Panc1 (cell line): ENCODE results near the gene POLA1. TPM values are rescaled to one million over a fixed set of nuclear protein-coding genes. Genes with fewer than 3 reads are reported as not detected.

Experiments used
- ATAC-seq: fragments of 200-7000 bp; cut with Tn5 transposase; 2 replicates; pipeline ENCODE4 v1.9.1; 2020; ENCODE audit warnings: mild to moderate bottlenecking, moderate library complexity
- BruUV-seq: library from RNA; stranded (reverse); fragments of 400-500 nt; replicated peaks from 2 replicates; lab custom pipeline; 2021; lab: Mats Ljungman, UMichigan
- CTCF ChIA-PET: fragments of 300-600 bp; sonication (Branson Sonifier 250); formaldehyde crosslinking; loops from one replicate; lab custom pipeline; 2022; ENCODE audit warnings: antibody characterized with exemption; lab: Charles Lee
- POLR2A ChIA-PET: fragments of 300-600 bp; sonication (Branson Sonifier 250); formaldehyde crosslinking; loops from one replicate; lab custom pipeline; 2022; ENCODE audit warnings: antibody characterized with exemption; lab: Charles Lee
- DNase-seq: peaks from one replicate; pipeline ENCODE4 v3.0.0-alpha.2; 2010; ENCODE audit warnings: low read depth, low spot score
- H3K27ac ChIP-seq: 2 replicates; pipeline ENCODE4 v1.5.1; 2011; ENCODE audit warnings: mild to moderate bottlenecking, low read length, inconsistent platforms
- H3K27me3 ChIP-seq: fragments of 200-500 bp; sonication (Bioruptor generic); 2 replicates; pipeline ENCODE4 v1.6.0; 2014; ENCODE audit warnings: low read length, inconsistent platforms; ENCODE audit not compliant: control insufficient read depth, insufficient read depth
- H3K36me3 ChIP-seq: fragments of 200-500 bp; sonication (Bioruptor generic); 2 replicates; pipeline ENCODE4 v1.5.1; 2014; ENCODE audit warnings: inconsistent platforms, mild to moderate bottlenecking, low read length, moderate library complexity; ENCODE audit not compliant: control insufficient read depth, insufficient read depth
- H3K4me1 ChIP-seq: 2 replicates; pipeline ENCODE4 v1.5.1; 2011; ENCODE audit warnings: inconsistent platforms, mild to moderate bottlenecking, low read length, moderate library complexity; ENCODE audit not compliant: control insufficient read depth, insufficient read depth
- H3K4me3 ChIP-seq, 2 experiments: 2 replicates each; pipeline ENCODE4 v1.5.1; 2011 to 2012; ENCODE audit warnings: low read depth in 2 of 2, low read length in 2 of 2, mild to moderate bottlenecking in 2 of 2, inconsistent platforms in 1 of 2, moderate library complexity in 1 of 2
- H3K9me3 ChIP-seq: fragments of 200-500 bp; sonication (Bioruptor generic); 2 replicates; pipeline ENCODE4 v1.5.1; 2014; ENCODE audit warnings: low read depth, mild to moderate bottlenecking, inconsistent platforms, low read length, moderate library complexity; ENCODE audit not compliant: control insufficient read depth, insufficient read depth
- POLR2AphosphoS5 ChIP-seq: IDR thresholded peaks from 2 replicates; pipeline ENCODE4 v1.6.1; 2012; ENCODE audit warnings: mild to moderate bottlenecking, low read depth, low read length, moderate library complexity
- SIN3A ChIP-seq: IDR thresholded peaks from 2 replicates; pipeline ENCODE4 v1.6.1; 2012; ENCODE audit warnings: low read depth, mild to moderate bottlenecking, low read length, moderate library complexity, borderline replicate concordance; ENCODE audit not compliant: insufficient read depth
- TCF7L2 ChIP-seq: IDR thresholded peaks from 2 replicates; pipeline ENCODE4 v1.6.1; 2011; ENCODE audit warnings: mild to moderate bottlenecking, low read depth, low read length, inconsistent platforms
- in situ Hi-C: cut with HindIII; loops from 2 replicates; pipeline ENCODE4 v1.10.0; 2016; ENCODE audit warnings: low sequenced_read_pairs, low pct_unique_long_range_greater_than_20kb
- intact Hi-C: fragments of 100-400 bp; cut with micrococcal nuclease; formaldehyde crosslinking; loops from one replicate; pipeline ENCODE4 v1.10.0; 2022; ENCODE audit not compliant: unreplicated experiment
- total RNA-seq: library from RNA; stranded (reverse); gene quantifications from one replicate; pipeline ENCODE4 v1.2.1, GENCODE V29; 2021; ENCODE audit not compliant: unreplicated experiment
- TF ChIP-seq, protein P1 (sequence below), 2 experiments: IDR thresholded peaks; 2 replicates each; pipeline ENCODE4 v1.6.1; 2011 to 2012; ENCODE audit warnings: low read depth in 2 of 2, control low read depth in 1 of 2, low read length in 1 of 2, mild to moderate bottlenecking in 1 of 2, moderate library complexity in 1 of 2; ENCODE audit not compliant: insufficient read depth in 1 of 2
- TF ChIP-seq, protein P2 (sequence below): fragments of 450-650 bp; IDR thresholded peaks from 2 replicates; pipeline ENCODE4 v1.5.1; 2017; ENCODE audit warnings: mild to moderate bottlenecking

Gene POLA1
- total RNA-seq, 1 experiment from 2014 or later: 10.5 TPM

DNA sequence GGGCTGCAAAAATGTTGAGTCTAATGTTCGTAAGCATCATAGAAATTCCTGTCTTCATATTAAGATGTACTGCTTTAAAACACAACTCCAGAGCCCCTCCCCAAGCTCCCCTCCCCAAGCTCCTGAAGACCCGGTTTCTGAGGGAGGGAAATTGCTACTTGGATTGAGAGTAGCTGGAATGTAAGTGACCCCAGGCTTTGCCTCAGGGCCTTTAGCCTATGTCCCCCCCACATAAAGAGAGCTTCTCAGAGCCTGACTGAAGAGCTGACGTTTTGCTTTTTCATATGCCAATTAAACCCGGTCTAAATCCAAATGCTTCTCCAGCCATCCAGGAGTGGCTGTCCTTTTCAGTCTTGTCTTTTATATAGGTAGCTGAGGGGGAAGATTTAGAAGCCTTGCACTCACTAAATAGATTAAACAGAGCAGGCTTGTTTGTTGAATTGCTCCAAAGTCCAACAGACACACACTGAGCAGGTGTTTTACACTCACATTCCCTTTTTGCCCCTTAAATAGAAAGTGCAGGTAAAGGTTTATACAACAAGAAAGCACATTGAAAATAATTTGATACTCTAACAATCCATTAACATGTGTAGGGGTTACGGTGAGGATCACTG, 302.5 kb downstream of the POLA1 start:
- intact Hi-C loops: no loop called here

DNA sequence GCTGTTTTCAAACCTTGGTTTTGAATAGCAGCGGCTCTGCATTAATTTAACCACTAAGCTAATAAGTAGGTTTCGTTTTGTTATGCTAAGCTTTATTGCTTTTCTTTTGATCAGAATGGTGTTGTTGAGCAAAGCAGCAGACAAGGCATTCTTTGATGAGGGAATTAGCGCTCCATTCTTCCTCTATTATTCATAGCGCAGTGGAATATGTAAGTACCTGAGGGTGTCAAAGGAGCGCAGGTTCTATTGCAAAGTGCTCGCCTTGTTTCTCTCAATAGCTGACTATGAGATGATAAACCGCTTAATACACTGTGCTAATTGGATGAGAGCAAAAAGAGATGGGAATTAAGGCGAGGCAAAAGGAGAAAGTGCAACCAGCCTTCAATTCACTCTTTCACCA, 305.8 kb downstream of the POLA1 start:
- no peak overlapping the region for H3K27ac ChIP-seq
- H3K9me3 ChIP-seq: no peaks in the 10 kb centered on the region
- no peaks in the 10 kb centered on the region for H3K36me3 ChIP-seq
- POLR2A ChIA-PET: no interaction called here
- CTCF ChIA-PET: no interaction called here
- H3K4me3 ChIP-seq: no peak overlapping the region
- BruUV-seq: no TSS peak
- TF ChIP-seq TCF7L2: no peak
- TF ChIP-seq POLR2AphosphoS5: no peak
- TF ChIP-seq, protein P1, sequence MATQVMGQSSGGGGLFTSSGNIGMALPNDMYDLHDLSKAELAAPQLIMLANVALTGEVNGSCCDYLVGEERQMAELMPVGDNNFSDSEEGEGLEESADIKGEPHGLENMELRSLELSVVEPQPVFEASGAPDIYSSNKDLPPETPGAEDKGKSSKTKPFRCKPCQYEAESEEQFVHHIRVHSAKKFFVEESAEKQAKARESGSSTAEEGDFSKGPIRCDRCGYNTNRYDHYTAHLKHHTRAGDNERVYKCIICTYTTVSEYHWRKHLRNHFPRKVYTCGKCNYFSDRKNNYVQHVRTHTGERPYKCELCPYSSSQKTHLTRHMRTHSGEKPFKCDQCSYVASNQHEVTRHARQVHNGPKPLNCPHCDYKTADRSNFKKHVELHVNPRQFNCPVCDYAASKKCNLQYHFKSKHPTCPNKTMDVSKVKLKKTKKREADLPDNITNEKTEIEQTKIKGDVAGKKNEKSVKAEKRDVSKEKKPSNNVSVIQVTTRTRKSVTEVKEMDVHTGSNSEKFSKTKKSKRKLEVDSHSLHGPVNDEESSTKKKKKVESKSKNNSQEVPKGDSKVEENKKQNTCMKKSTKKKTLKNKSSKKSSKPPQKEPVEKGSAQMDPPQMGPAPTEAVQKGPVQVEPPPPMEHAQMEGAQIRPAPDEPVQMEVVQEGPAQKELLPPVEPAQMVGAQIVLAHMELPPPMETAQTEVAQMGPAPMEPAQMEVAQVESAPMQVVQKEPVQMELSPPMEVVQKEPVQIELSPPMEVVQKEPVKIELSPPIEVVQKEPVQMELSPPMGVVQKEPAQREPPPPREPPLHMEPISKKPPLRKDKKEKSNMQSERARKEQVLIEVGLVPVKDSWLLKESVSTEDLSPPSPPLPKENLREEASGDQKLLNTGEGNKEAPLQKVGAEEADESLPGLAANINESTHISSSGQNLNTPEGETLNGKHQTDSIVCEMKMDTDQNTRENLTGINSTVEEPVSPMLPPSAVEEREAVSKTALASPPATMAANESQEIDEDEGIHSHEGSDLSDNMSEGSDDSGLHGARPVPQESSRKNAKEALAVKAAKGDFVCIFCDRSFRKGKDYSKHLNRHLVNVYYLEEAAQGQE (IDR thresholded peaks at IDR 0.05; ENCODE audit: insufficient read depth in 1 of 2, low read depth in 2 of 2, low read length in 1 of 2): no peak
- no peak for TF ChIP-seq SIN3A
- TF ChIP-seq, protein P2, sequence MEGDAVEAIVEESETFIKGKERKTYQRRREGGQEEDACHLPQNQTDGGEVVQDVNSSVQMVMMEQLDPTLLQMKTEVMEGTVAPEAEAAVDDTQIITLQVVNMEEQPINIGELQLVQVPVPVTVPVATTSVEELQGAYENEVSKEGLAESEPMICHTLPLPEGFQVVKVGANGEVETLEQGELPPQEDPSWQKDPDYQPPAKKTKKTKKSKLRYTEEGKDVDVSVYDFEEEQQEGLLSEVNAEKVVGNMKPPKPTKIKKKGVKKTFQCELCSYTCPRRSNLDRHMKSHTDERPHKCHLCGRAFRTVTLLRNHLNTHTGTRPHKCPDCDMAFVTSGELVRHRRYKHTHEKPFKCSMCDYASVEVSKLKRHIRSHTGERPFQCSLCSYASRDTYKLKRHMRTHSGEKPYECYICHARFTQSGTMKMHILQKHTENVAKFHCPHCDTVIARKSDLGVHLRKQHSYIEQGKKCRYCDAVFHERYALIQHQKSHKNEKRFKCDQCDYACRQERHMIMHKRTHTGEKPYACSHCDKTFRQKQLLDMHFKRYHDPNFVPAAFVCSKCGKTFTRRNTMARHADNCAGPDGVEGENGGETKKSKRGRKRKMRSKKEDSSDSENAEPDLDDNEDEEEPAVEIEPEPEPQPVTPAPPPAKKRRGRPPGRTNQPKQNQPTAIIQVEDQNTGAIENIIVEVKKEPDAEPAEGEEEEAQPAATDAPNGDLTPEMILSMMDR: no peak
- in situ Hi-C loops (no loop called here), intact Hi-C loops (no loop called here)
- no peak for ATAC-seq
- no peak for DNase-seq
- H3K4me1 ChIP-seq: no peaks in the 10 kb centered on the region
- no peaks in the 10 kb centered on the region; the same call in 1 of the 2 replicates for H3K27me3 ChIP-seq

More for the DNA sequence above, 302.5 kb downstream of the POLA1 start:
- no peaks in the 10 kb centered on the region for H3K9me3 ChIP-seq
- H3K4me3 ChIP-seq: no peak overlapping the region
- no TSS peak for BruUV-seq
- no peak overlapping the region for H3K27ac ChIP-seq
- in situ Hi-C loops: no loop called here
- CTCF ChIA-PET: no interaction called here
- TF ChIP-seq, protein P2: no peak
- H3K27me3 ChIP-seq: no peaks in the 10 kb centered on the region
- H3K36me3 ChIP-seq: no peaks in the 10 kb centered on the region
- ATAC-seq (no peak), DNase-seq (no peak)
- H3K4me1 ChIP-seq: no peaks in the 10 kb centered on the region
- POLR2A ChIA-PET: no interaction called here
